ENCODE data around the gene DGKI.

The DGKI gene

DNA sequence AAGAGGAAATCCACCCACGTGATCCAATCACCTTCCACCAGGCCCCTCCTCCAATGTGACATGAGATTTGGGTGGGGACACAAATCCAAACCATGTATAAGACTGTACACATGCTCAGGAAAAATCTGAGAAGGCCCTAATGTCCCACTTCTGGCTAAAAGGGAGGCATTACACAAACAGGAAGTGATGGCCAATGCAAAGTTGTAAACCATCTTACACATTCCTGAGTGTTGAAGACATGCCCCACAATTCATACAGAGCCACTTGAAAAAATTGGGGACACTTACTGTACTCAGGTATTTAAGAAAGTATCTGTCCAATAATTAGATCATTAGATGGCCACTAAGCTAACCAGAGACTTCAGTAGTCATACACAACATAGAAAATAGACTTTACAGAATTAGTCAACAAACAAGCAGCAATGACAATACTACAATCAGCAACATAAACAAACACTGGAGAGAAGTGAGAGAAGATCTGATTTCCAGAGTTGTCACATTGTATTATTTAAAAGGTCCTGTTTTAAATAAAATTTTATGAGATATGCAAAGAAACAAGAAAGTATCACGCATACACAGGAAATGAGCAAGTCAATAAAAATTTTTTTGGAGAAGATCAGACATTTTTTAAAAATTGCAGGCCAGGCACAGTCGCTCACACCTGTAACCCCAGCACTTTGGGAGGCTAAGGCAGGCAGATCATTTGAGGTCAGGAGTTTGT, 143.3 kb downstream of the DGKI start:
- no peak overlapping the region for H3K9ac ChIP-seq
- no peaks in the 10 kb centered on the region for H4K20me1 ChIP-seq
- TF ChIP-seq Cebpa-rat (IDR thresholded peaks at IDR 0.05) = no peak
- H3K27ac ChIP-seq = no peak overlapping the region
- H3K27me3 ChIP-seq = no peaks in the 10 kb centered on the region
- no peak overlapping the region for H3K4me2 ChIP-seq
- no peak overlapping the region for H3K4me3 ChIP-seq
- H3K4me1 ChIP-seq = no peaks in the 10 kb centered on the region
- H3K36me3 ChIP-seq = no peaks in the 10 kb centered on the region
- H3K9me3 ChIP-seq = peaks cover 24% of the 10 kb centered on the region

- H3K27me3 ChIP-seq = no peaks in the 10 kb centered on the region
- no peak overlapping the region for H3K9ac ChIP-seq
- no peaks in the 10 kb centered on the region for H4K20me1 ChIP-seq
- no peaks in the 10 kb centered on the region for H3K9me3 ChIP-seq
- no peaks in the 10 kb centered on the region for H3K36me3 ChIP-seq
- H3K27ac ChIP-seq = no peak overlapping the region
- no peak overlapping the region for H3K4me3 ChIP-seq
- no peak overlapping the region for H3K4me2 ChIP-seq
- no peak for TF ChIP-seq Cebpa-rat (IDR thresholded peaks at IDR 0.05)
- peaks cover 26% of the 10 kb centered on the region for H3K4me1 ChIP-seq
These were observed 149.8 kb downstream of the DGKI start for GRCh38 chr7:137696988-137697387.

DNA sequence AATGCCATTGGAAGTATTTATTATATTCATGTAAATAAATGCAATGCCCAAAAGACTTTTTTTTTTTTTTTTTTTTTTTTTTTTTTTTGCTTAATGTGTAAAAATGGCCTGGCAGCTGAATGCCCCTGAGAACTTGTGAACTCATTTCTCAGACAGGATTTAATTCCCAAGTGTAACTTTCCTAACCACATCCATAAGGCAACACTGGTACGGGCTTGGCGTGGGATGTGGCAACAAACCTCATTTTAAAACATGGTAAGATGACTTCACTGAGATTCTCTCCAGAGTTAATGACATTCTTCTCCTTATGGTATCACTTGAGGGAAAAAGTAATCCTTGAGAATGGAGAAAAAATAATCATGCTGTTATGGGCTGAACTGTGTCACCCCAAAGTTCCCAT, 150.4 kb downstream of the DGKI start:
- TF ChIP-seq Cebpa-rat (IDR thresholded peaks at IDR 0.05) = no peak
- Histone ChIP-seq H3K4me1 (peaks cover 26% of the 10 kb centered on the region), H3K9me3 (no peaks in the 10 kb centered on the region), H3K9ac (no peak overlapping the region), H4K20me1 (no peaks in the 10 kb centered on the region), H3K27ac (no peak overlapping the region), H3K36me3 (no peaks in the 10 kb centered on the region), H3K4me3 (no peak overlapping the region), H3K4me2 (no peak overlapping the region), H3K27me3 (no peaks in the 10 kb centered on the region)

GRCh38 chr7:137695942-137696341, 150.8 kb downstream of the DGKI start:
- no peak for TF ChIP-seq Cebpa-rat (IDR thresholded peaks at IDR 0.05)
- Histone ChIP-seq H3K36me3 (no peaks in the 10 kb centered on the region), H3K9me3 (no peaks in the 10 kb centered on the region), H3K4me2 (no peak overlapping the region), H3K4me3 (no peak overlapping the region), H3K27me3 (no peaks in the 10 kb centered on the region), H3K9ac (no peak overlapping the region), H3K4me1 (peaks cover 26% of the 10 kb centered on the region), H3K27ac (no peak overlapping the region), H4K20me1 (no peaks in the 10 kb centered on the region)

DNA sequence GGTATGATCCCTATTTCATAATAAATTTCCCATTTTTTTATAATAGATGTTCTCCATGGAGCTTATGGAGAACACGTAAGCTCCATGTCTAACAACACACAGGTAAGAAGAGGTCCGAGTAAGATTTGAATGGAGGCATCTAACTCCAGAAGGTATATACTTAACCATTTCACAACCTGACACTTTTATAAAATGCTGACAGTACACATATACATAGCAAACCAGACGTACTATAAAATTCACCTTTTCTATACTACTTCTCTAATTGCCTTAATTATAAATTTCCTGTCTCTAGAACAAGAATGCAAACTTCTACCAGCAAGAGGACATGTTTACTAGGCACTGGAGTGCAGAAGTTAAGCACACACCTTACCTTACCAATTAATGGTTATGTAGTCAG, 151.3 kb downstream of the DGKI start:
- no peak overlapping the region for H3K9ac ChIP-seq
- no peak overlapping the region for H3K4me2 ChIP-seq
- no peaks in the 10 kb centered on the region for H3K36me3 ChIP-seq
- H3K27ac ChIP-seq = no peak overlapping the region
- H3K4me1 ChIP-seq = peaks cover 26% of the 10 kb centered on the region
- no peak for TF ChIP-seq Cebpa-rat (IDR thresholded peaks at IDR 0.05)
- H3K9me3 ChIP-seq = no peaks in the 10 kb centered on the region
- H4K20me1 ChIP-seq = no peaks in the 10 kb centered on the region
- no peaks in the 10 kb centered on the region for H3K27me3 ChIP-seq
- H3K4me3 ChIP-seq = no peak overlapping the region

DNA sequence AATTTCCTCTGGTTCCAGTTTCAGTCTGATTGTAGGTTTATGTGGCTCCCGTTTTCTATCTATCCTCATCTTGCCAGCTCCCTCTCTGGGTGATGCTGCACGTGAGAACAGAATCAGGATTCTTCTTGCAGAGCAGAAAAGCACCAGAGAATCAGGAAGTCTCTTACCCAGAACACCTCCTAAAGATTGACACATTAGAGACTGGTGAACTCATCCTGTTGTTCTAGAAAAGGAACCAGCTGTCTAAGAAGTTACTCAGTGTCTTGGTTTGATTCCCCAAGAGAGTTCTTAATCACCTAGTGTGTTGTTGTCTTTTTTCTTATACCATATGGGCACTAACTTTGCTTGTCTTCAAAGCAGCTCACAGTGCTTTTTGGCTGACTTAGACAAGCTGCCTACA, 152.4 kb downstream of the DGKI start:
- Histone ChIP-seq H3K4me2 (peak overlapping the region; percentile 31), H3K27ac (no peak overlapping the region), H3K4me1 (peaks cover 28% of the 10 kb centered on the region), H4K20me1 (no peaks in the 10 kb centered on the region), H3K27me3 (no peaks in the 10 kb centered on the region), H3K36me3 (no peaks in the 10 kb centered on the region), H3K9me3 (no peaks in the 10 kb centered on the region), H3K4me3 (no peak overlapping the region), H3K9ac (no peak overlapping the region)
- no peak for TF ChIP-seq Cebpa-rat (IDR thresholded peaks at IDR 0.05)

DNA sequence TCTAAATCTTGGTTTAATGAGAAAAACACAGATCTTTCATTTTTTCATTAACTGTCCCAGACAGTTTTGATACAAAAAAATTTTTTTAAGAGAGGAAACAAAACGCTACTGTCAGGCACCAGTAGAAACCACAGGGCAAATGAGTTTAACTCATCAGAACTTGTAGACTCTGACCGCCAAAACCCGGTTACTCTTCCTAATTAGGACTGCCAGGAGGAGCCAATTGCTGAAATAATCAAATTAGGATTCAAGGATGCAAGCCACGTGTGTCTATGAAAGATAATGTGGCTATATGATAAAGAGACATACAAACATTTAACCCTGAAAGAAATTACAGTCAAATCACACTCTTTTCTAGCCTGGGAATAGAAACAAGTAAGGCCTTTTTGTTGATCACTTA, 154.4 kb downstream of the DGKI start:
- no peak for TF ChIP-seq Cebpa-rat (IDR thresholded peaks at IDR 0.05)
- no peak overlapping the region for H3K27ac ChIP-seq
- H3K4me2 ChIP-seq = no peak overlapping the region
- H3K27me3 ChIP-seq = no peaks in the 10 kb centered on the region
- no peak overlapping the region for H3K4me3 ChIP-seq
- no peak overlapping the region for H3K9ac ChIP-seq
- H3K4me1 ChIP-seq = peaks cover 30% of the 10 kb centered on the region
- H3K9me3 ChIP-seq = no peaks in the 10 kb centered on the region
- no peaks in the 10 kb centered on the region for H3K36me3 ChIP-seq
- H4K20me1 ChIP-seq = no peaks in the 10 kb centered on the region

GRCh38 chr7:137691566-137691965, 155.2 kb downstream of the DGKI start:
- Histone ChIP-seq H3K36me3 (no peaks in the 10 kb centered on the region), H3K27me3 (no peaks in the 10 kb centered on the region), H3K4me3 (no peak overlapping the region), H3K9ac (no peak overlapping the region), H3K9me3 (no peaks in the 10 kb centered on the region), H3K27ac (no peak overlapping the region), H4K20me1 (no peaks in the 10 kb centered on the region), H3K4me2 (no peak overlapping the region), H3K4me1 (peaks cover 30% of the 10 kb centered on the region)
- no peak for TF ChIP-seq Cebpa-rat (IDR thresholded peaks at IDR 0.05)

DNA sequence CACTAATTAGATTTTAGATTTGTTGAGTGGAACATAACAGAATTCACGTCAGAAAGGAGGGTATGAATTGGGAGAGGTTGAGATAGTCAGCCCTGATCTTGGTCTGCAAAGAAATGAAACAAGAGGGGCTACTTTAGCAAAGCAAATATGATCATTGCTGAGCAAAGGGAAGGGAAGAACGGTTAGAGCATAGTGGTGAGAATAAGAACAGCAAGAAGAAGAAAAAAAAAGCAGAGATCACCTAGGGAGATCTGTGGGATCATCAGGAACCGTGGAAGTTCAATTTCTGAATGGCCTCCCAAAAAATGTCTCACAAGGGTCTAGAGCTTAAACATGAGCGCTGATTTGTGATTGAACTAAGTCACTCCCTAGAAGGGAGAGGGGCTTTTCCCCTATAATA, 156.1 kb downstream of the DGKI start:
- Histone ChIP-seq H3K4me2 (no peak overlapping the region), H3K36me3 (no peaks in the 10 kb centered on the region), H4K20me1 (no peaks in the 10 kb centered on the region), H3K9me3 (no peaks in the 10 kb centered on the region), H3K27me3 (no peaks in the 10 kb centered on the region), H3K4me3 (no peak overlapping the region), H3K9ac (no peak overlapping the region), H3K4me1 (peaks cover 20% of the 10 kb centered on the region), H3K27ac (no peak overlapping the region)
- no peak for TF ChIP-seq Cebpa-rat (IDR thresholded peaks at IDR 0.05)

DNA sequence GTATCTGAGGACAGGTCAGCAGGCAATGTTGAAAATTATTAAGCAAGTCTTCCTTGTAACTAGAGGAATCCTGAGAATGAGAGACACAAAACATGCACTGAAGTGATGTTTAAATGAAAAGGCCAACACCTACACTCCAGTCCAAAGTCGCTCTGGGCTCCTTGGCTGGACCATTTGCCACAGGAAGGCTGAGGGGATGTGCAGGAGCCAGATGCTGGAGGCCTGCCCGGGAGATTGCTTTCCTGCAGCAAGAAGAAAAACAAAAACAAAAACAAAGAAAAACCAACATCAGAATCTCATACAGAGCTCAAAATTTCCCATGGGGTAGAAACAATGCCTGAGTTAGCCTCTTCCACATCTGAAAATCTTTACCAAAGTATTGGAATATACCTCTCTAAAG, 157.0 kb downstream of the DGKI start:
- no peaks in the 10 kb centered on the region for H4K20me1 ChIP-seq
- H3K27me3 ChIP-seq = no peaks in the 10 kb centered on the region
- no peaks in the 10 kb centered on the region for H3K36me3 ChIP-seq
- no peak overlapping the region for H3K4me3 ChIP-seq
- TF ChIP-seq Cebpa-rat (IDR thresholded peaks at IDR 0.05) = no peak
- H3K9ac ChIP-seq = no peak overlapping the region
- H3K4me2 ChIP-seq = no peak overlapping the region
- H3K4me1 ChIP-seq = peaks cover 14% of the 10 kb centered on the region
- no peak overlapping the region for H3K27ac ChIP-seq
- H3K9me3 ChIP-seq = no peaks in the 10 kb centered on the region

Measured in BLaER1 (cell line).